Measurements from ENCODE around the gene FMN2. TPM values are rescaled to one million over a fixed set of nuclear protein-coding genes. Genes with fewer than 3 reads are reported as not detected.

Gene FMN2
- total RNA-seq, 1 donor from 2014 or later = 150 TPM

GRCh38 chr1:240128366-240128765 lies 36.7 kb downstream of the FMN2 start:
- peaks cover 5% of the 10 kb centered on the region for H3K9me3 Mint-ChIP-seq (ENCODE audit: unreplicated experiment)
- no peak for TF ChIP-seq CTCF (IDR thresholded peaks at IDR 0.05; ENCODE audit: partially characterized antibody, unreplicated experiment)
- DNase-seq = no peak

GRCh38 chr1:240134113-240134512 lies 42.4 kb downstream of the FMN2 start:
- Mint-ChIP-seq H3K36me3 (ENCODE audit: unreplicated experiment) (peaks cover 4% of the 10 kb centered on the region), H3K27ac (ENCODE audit: unreplicated experiment) (no peak overlapping the region), H3K4me3 (ENCODE audit: unreplicated experiment) (no peak overlapping the region), H3K27me3 (ENCODE audit: unreplicated experiment) (peaks cover 3% of the 10 kb centered on the region), H3K4me1 (ENCODE audit: low read depth, unreplicated experiment) (peaks cover 9% of the 10 kb centered on the region), H3K9me3 (ENCODE audit: unreplicated experiment) (peaks cover 7% of the 10 kb centered on the region)
- no peak for DNase-seq
- no peak for TF ChIP-seq CTCF (IDR thresholded peaks at IDR 0.05; ENCODE audit: partially characterized antibody, unreplicated experiment)

More at GRCh38 chr1:240128366-240128765, 36.7 kb downstream of the FMN2 start:
- peaks cover 6% of the 10 kb centered on the region for H3K27me3 Mint-ChIP-seq (ENCODE audit: unreplicated experiment)
- H3K4me3 Mint-ChIP-seq (ENCODE audit: unreplicated experiment) = no peak overlapping the region
- H3K36me3 Mint-ChIP-seq (ENCODE audit: unreplicated experiment) = peaks cover 5% of the 10 kb centered on the region
- H3K27ac Mint-ChIP-seq (ENCODE audit: unreplicated experiment) = no peak overlapping the region
- H3K4me1 Mint-ChIP-seq (ENCODE audit: low read depth, unreplicated experiment) = peaks cover 10% of the 10 kb centered on the region

- DNase-seq = no peak
- Mint-ChIP-seq H3K27ac (ENCODE audit: unreplicated experiment) (no peak overlapping the region), H3K4me3 (ENCODE audit: unreplicated experiment) (no peak overlapping the region), H3K9me3 (ENCODE audit: unreplicated experiment) (peaks cover 8% of the 10 kb centered on the region), H3K4me1 (ENCODE audit: low read depth, unreplicated experiment) (peaks cover 13% of the 10 kb centered on the region), H3K36me3 (ENCODE audit: unreplicated experiment) (peaks cover 6% of the 10 kb centered on the region), H3K27me3 (ENCODE audit: unreplicated experiment) (peaks cover 5% of the 10 kb centered on the region)
- no peak for TF ChIP-seq CTCF (IDR thresholded peaks at IDR 0.05; ENCODE audit: partially characterized antibody, unreplicated experiment)
Measured at GRCh38 chr1:240134596-240134995, 42.9 kb downstream of the FMN2 start.

GRCh38 chr1:240136402-240136801 lies 44.7 kb downstream of the FMN2 start:
- Mint-ChIP-seq H3K27me3 (ENCODE audit: unreplicated experiment) (peaks cover 7% of the 10 kb centered on the region), H3K36me3 (ENCODE audit: unreplicated experiment) (peaks cover 9% of the 10 kb centered on the region), H3K9me3 (ENCODE audit: unreplicated experiment) (peaks cover 11% of the 10 kb centered on the region), H3K4me1 (ENCODE audit: low read depth, unreplicated experiment) (peaks cover 14% of the 10 kb centered on the region), H3K27ac (ENCODE audit: unreplicated experiment) (no peak overlapping the region), H3K4me3 (ENCODE audit: unreplicated experiment) (no peak overlapping the region)
- DNase-seq = no peak
- no peak for TF ChIP-seq CTCF (IDR thresholded peaks at IDR 0.05; ENCODE audit: partially characterized antibody, unreplicated experiment)

GRCh38 chr1:240138867-240139266 lies 47.2 kb downstream of the FMN2 start:
- peaks cover 8% of the 10 kb centered on the region for H3K9me3 Mint-ChIP-seq (ENCODE audit: unreplicated experiment)
- peak overlapping the region; percentile 71 for H3K27ac Mint-ChIP-seq (ENCODE audit: unreplicated experiment)
- no peak for TF ChIP-seq CTCF (IDR thresholded peaks at IDR 0.05; ENCODE audit: partially characterized antibody, unreplicated experiment)
- H3K4me3 Mint-ChIP-seq (ENCODE audit: unreplicated experiment) = no peak overlapping the region
- peaks cover 10% of the 10 kb centered on the region for H3K36me3 Mint-ChIP-seq (ENCODE audit: unreplicated experiment)
- H3K4me1 Mint-ChIP-seq (ENCODE audit: low read depth, unreplicated experiment) = peaks cover 16% of the 10 kb centered on the region
- H3K27me3 Mint-ChIP-seq (ENCODE audit: unreplicated experiment) = peaks cover 4% of the 10 kb centered on the region
- DNase-seq = no peak
